GM10266 (cell line): Measurements from ENCODE around the gene PTGES.
"Not testable (repeated sequence)": the region's sequence is repeated elsewhere in the genome, so short reads cannot be mapped to it uniquely, and the experiment has no call there.

Experiments used
- DNase-seq: peaks from one replicate; pipeline ENCODE4 v3.0.0; 2012; ENCODE audit errors: extremely low spot score
- TF ChIP-seq, protein P1 (sequence below): IDR thresholded peaks from 2 replicates; pipeline ENCODE4 v1.5.1; 2012; ENCODE audit warnings: mild to moderate bottlenecking, low read depth; ENCODE audit not compliant: control insufficient read depth, insufficient read depth; ENCODE audit errors: missing control alignments

The PTGES gene

DNA sequence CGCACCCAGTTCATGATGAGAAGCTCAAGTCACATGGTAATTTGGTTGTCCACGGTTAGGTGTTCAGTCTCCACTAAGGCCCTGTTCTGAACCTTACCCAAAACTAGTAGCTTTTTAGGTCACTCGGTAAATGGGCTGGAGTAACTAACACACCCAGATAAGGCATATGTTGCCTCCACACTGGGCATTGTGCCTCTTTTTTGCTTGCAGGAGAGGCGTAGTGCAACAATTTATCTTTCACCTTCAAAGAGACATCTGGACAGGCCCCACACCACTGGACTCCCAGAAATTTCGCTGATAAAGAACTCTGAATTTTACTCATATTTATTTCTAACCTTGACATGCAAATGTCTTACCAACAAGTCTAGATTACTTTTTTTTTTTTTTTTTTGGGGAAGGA is 16.8 kb upstream of the PTGES start:
- TF ChIP-seq, protein P1, sequence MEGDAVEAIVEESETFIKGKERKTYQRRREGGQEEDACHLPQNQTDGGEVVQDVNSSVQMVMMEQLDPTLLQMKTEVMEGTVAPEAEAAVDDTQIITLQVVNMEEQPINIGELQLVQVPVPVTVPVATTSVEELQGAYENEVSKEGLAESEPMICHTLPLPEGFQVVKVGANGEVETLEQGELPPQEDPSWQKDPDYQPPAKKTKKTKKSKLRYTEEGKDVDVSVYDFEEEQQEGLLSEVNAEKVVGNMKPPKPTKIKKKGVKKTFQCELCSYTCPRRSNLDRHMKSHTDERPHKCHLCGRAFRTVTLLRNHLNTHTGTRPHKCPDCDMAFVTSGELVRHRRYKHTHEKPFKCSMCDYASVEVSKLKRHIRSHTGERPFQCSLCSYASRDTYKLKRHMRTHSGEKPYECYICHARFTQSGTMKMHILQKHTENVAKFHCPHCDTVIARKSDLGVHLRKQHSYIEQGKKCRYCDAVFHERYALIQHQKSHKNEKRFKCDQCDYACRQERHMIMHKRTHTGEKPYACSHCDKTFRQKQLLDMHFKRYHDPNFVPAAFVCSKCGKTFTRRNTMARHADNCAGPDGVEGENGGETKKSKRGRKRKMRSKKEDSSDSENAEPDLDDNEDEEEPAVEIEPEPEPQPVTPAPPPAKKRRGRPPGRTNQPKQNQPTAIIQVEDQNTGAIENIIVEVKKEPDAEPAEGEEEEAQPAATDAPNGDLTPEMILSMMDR = no peak
- no peak for DNase-seq

DNA sequence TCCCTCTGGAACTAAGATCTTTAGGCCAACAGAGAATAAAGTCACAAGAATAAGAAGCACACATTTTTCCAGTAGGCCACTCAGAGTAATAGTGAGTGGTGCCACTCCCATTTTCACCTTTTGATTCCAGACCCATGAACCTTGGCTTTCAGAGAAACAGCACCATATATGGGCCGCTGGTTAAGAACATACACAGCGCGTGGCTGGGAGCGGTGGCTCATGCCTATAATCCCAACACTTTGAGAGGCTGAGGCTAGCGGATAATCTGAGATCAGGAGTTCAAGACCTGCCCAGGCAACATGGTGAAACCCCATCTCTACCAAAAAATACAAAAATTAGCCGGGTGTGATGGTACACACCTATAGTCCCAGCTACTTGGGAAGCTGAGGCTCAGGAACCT is 15.6 kb upstream of the PTGES start:
- TF ChIP-seq, protein P1 = no peak
- no peak for DNase-seq

DNA sequence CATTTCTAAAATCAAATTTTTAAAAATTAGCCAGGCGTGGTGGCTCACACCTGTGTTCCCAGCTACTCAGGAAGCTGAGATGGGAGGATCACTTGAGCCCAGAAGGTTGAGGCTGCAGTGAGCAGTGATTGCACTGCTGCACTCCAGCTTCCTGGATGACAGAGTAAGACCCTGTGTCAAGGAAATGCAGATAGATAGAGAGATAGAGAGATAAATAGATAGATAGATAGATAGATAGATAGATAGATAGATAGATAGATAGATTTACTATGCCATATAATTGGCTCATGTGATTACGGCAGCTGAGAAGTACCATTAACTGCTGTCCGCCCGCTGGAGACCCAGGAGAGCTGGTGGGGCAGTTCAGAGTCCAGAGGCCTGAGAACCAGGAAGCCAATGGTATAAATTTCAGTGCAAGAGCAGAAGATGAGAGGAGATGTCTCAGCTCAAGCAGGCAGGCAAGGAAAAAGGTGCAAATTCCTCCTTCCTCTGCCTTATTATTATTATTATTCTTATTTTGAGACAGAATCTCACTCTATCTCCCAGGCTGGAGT is 13.0 kb upstream of the PTGES start:
- TF ChIP-seq, protein P1 = no peak
- no peak for DNase-seq

DNA sequence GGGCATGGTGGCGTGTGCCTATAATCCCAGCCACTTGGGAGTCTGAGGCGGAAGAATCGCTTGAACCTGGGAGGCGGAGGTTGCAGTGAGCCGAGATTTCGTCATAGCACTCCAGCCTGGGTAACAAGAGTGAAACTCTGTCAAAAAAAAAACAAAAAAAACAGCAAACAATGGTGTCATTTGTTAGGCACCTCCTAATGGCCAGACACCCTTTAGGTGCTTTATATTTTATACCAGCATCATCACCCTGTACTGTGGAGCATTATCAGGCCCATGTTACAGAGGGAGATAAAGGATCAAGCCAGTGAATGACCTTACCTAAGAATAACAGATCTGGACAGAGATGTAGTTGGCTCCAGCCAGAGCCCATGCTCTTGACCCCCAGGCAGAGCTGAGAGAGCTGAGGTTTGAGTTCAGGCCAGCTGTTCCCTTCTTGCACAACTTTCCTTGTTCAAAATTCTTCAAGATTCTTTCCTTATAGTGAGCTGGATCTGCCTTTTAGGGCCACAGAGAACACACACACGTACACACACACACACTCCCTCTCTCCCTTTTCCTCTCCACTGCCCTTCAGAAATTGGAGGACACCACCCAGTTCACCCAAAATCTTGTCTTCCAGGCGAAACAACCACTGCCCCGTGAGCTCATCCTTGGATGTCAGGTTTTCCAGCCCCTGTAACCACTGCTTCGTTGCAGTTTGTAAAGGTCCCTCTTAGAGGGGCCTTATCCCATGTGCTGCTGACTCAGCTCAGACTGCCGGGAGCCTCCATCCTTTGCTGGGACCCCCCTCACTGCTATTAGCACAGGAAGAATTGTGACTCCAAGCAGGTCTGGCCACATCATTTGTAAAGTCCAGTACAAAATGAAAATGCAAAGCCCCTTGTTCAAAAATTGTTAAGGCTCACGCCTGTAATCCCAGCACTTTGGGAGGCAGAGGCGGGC is 10.4 kb upstream of the PTGES start:
- TF ChIP-seq, protein P1 = no peak

DNA sequence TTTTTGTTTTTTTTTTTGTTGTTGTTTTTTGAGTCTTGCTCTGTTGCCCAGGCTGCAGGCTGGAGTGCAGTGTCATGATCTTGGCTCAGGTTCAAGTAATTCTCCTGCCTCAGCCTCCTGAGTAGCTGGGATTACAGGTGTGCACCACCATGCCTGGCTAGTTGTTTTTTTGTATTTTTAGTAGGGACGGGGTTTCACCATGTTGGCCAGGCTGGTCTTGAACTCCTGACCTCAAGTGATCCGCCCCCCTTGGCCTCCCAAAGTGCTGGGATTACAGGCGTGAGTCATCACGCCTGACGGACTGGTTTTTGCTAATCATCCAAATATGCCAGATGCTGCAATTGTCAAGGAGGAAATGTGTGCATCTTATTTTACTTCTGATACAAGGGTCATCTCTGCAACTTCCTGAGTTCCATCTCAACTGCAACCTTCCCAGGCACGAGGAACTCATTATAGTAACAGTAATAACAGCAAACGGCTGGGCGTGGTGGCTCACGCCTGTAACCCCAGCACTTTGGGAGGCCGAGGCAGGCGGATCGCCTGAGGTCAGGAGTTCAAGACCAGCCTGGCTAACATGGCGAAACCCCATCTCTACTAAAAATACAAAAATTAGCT is 9.6 kb upstream of the PTGES start:
- DNase-seq = not testable (repeated sequence)

More for the DNA sequence above, 10.4 kb upstream of the PTGES start:
- DNase-seq = no peak

DNA sequence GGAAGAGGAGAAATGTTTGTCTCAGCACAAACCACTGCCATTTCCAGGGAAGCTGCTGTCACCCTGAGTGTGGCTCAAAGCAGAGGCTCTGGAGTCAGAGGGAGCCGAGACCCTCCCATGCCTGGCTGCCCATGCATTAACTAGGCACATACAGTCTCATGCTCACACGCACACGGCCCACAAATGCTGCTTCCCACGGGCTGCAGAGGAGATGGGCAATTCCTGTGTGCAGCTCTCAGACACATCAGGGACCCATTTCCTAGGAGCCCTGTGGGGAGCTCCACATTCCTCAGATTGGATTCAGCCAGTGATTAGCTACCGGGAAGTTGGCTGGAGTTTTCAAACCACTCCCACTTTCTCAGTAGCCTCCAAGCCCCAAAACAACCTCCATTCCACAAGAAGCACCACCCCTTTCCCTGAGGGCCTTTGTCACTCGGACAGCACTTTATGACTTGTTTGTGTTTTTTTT is 9.1 kb upstream of the PTGES start:
- no peak for DNase-seq
- TF ChIP-seq, protein P1 = no peak

DNA sequence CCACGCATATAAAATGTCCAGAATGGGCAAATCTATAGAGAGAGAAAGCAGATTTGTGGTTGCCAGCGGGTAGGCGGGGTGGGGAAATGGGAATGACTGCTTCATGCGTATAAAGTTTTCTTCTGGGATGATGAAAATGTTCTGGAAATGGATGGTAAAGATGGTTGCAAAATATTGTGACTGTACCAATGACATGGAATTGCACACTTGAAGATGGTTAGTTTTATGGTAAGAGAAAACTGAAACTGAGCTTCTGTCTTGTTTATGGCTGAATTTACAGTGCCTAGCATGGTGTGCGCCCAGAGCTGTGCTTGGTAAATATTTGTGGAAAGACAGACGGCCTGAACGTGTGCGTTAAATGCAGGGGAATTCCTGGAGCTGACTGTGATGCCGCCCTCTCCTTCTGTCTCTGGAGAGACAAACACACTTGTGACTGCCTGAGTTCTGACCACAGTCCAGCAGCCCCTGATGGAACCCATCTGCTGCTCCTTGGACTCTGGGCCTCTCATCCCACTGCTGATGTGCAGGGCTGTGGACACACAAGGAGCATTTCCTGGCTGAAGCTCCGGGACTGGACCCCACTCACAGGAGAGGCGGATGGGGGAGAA is 8.6 kb upstream of the PTGES start:
- TF ChIP-seq, protein P1 = no peak
- DNase-seq = no peak

DNA sequence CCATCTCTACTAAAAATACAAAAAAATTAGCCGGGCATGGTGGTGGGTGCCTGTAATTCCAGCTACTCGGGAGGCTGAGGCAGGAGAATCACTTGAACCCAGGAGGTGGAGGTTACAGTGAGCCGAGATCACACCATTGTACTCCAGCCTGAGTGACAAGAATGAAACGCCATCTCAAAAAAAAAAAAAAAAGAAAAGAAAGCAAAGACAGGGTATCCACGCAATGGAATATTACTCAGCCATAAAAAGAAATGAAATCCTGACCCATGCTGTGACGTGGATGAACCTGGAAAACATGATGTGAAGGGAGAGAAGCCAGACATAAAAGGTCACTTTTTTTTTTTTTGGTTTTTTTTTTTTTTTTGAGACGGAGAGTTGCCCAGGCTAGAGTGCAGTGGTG is 7.9 kb upstream of the PTGES start:
- not testable (repeated sequence) for DNase-seq
